ENCODE results near the gene ADAM19. TPM values are rescaled to one million over a fixed set of nuclear protein-coding genes. Genes with fewer than 3 reads are reported as not detected.

The ADAM19 gene
- total and polyA plus RNA-seq, 2 experiments from 2014 or later, result 9.1 to 13.2 TPM

DNA sequence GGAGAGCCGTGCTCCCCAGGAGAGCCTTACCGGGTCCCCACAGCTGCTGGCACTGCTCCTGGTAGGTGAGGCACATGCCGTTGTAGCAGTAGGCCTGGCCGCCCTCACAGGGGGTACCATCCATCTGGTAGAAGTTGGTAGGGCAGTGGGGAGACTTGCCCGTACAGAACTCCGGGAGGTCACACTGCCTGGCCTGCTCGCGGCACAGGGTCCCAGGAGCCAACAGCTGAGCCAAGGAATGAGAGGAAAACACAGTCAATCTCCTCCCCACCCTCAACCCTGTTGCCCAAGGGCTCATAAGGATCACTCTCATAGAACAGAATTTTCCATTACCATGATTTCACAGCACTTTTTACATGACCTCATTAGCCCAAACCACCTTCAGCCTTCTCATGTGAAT, 78.7 kb downstream of the ADAM19 start (continued):
- TF ChIP-seq, protein P1, sequence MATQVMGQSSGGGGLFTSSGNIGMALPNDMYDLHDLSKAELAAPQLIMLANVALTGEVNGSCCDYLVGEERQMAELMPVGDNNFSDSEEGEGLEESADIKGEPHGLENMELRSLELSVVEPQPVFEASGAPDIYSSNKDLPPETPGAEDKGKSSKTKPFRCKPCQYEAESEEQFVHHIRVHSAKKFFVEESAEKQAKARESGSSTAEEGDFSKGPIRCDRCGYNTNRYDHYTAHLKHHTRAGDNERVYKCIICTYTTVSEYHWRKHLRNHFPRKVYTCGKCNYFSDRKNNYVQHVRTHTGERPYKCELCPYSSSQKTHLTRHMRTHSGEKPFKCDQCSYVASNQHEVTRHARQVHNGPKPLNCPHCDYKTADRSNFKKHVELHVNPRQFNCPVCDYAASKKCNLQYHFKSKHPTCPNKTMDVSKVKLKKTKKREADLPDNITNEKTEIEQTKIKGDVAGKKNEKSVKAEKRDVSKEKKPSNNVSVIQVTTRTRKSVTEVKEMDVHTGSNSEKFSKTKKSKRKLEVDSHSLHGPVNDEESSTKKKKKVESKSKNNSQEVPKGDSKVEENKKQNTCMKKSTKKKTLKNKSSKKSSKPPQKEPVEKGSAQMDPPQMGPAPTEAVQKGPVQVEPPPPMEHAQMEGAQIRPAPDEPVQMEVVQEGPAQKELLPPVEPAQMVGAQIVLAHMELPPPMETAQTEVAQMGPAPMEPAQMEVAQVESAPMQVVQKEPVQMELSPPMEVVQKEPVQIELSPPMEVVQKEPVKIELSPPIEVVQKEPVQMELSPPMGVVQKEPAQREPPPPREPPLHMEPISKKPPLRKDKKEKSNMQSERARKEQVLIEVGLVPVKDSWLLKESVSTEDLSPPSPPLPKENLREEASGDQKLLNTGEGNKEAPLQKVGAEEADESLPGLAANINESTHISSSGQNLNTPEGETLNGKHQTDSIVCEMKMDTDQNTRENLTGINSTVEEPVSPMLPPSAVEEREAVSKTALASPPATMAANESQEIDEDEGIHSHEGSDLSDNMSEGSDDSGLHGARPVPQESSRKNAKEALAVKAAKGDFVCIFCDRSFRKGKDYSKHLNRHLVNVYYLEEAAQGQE (IDR thresholded peaks at IDR 0.05; ENCODE audit: unreplicated experiment), result no peak
- TF ChIP-seq ZNF114 (CRISPR knock-in tag; IDR thresholded peaks at IDR 0.05) (no peak), EZH2 (IDR thresholded peaks at IDR 0.05; ENCODE audit: low read depth, unreplicated experiment) (no peak), CTCF (conservative IDR thresholded peaks at IDR 0.05; ENCODE audit: low read depth in 2 of 2) (no peak), POLR2AphosphoS5 (IDR thresholded peaks at IDR 0.05; ENCODE audit: low read depth) (no peak)

DNA sequence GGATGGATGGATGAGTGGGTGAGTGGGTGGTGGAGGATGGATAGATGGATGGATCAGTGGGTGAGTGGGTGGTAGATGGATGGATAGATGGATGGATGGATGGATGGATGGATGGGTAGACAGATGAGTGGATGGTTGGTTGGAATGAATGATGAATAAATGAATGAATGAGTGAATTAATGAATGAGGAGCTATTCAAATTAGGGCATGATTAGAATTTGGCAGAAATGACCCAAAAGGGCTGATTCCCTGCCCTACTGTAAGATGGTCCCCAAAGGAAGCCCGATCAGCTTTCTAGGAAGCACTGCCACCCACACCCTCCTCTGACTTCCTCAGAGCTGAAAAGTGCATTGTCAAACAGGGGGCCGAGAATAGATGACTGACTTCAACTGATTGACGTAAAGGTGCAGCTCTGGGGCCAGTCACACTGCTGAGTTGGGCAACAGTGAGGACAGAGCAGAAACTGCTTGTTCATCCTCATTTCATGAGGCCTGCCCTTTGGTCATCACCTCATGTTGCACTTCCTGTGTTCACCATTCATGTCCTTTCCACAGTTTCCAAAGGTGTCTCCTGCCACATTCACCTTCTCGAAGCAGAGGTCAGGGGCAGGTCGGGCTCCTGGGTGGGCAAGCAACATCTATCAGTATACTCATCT, 81.3 kb downstream of the ADAM19 start:
- Mint-ChIP-seq H3K36me3 (ENCODE audit: low read depth) (peaks cover 5% of the 10 kb centered on the region), H3K27ac (no peak overlapping the region)

More for the DNA sequence above, 81.3 kb downstream of the ADAM19 start:
- ATAC-seq (no peak), DNase-seq (ENCODE audit: low spot score) (no peak)
- Histone ChIP-seq H3K9me2 (ENCODE audit: insufficient read depth) (no peaks in the 10 kb centered on the region), H3K27me3 (ENCODE audit: insufficient read depth) (no peaks in the 10 kb centered on the region), H3K36me3 (ENCODE audit: insufficient read depth) (no peaks in the 10 kb centered on the region), H4K20me1 (replicated peaks; ENCODE audit: insufficient read depth) (no peaks in the 10 kb centered on the region), H3K4me3 (no peak overlapping the region), H3K4me2 (no peak overlapping the region), H2AFZ (no peak overlapping the region), H3K79me2 (replicated peaks; ENCODE audit: insufficient read depth) (no peaks in the 10 kb centered on the region), H3K27ac (ENCODE audit: low read depth) (no peak overlapping the region), H3F3A (replicated peaks; ENCODE audit: low read depth) (no peaks in the 10 kb centered on the region), H3K4me1 (ENCODE audit: insufficient read depth) (no peaks in the 10 kb centered on the region)
- no peaks in the 10 kb centered on the region for H3K4me1 Mint-ChIP-seq
- no peak overlapping the region for H3K4me3 Mint-ChIP-seq
- H3K27me3 Mint-ChIP-seq (ENCODE audit: insufficient read depth, low read depth, poor library complexity), result peaks cover 2% of the 10 kb centered on the region
- TF ChIP-seq CREB1 (CRISPR knock-in tag; IDR thresholded peaks at IDR 0.05; ENCODE audit: low read depth), result no peak
- no peak for TF ChIP-seq ETS1 (IDR thresholded peaks at IDR 0.05)
- no peak for TF ChIP-seq JUNB (IDR thresholded peaks at IDR 0.05; ENCODE audit: unreplicated experiment)
- no peak for TF ChIP-seq CTCF (conservative IDR thresholded peaks at IDR 0.05; ENCODE audit: low read depth in 2 of 2)
- no peak for TF ChIP-seq ZNF331 (CRISPR knock-in tag; IDR thresholded peaks at IDR 0.05; ENCODE audit: low read depth)
- TF ChIP-seq STAT1 (IDR thresholded peaks at IDR 0.05; ENCODE audit: unreplicated experiment), result no peak
- no peak for TF ChIP-seq POLR2AphosphoS5 (IDR thresholded peaks at IDR 0.05; ENCODE audit: low read depth)
- no peaks in the 10 kb centered on the region for H3K9me3 Mint-ChIP-seq

Measured in GM23338 (cell line).